Stimulated activated naive CD8-positive, alpha-beta T cell treated with anti-CD3 and anti-CD28 coated beads, Interleukin-15, Interleukin-2, amounts not matched to agents 100 ng/mL and 50 ng/mL, for 24 hours (primary cell): ENCODE measurements around the gene TACR2.

ENCODE experiments used
- H3K27ac Mint-ChIP-seq: one replicate; pipeline ENCODE4 v1.8.0; 2021; ENCODE audit warnings: mild to moderate bottlenecking, mixed read lengths
- H3K27me3 Mint-ChIP-seq: one replicate; pipeline ENCODE4 v1.8.0; 2021; ENCODE audit warnings: mixed read lengths
- H3K36me3 Mint-ChIP-seq: one replicate; pipeline ENCODE4 v1.8.0; 2021; ENCODE audit warnings: low read depth, mixed read lengths
- H3K4me1 Mint-ChIP-seq: one replicate; pipeline ENCODE4 v1.8.0; 2021; ENCODE audit warnings: low read depth, mixed read lengths
- H3K4me3 Mint-ChIP-seq: one replicate; pipeline ENCODE4 v1.8.0; 2021; ENCODE audit warnings: mild to moderate bottlenecking, mixed read lengths
- H3K9me3 Mint-ChIP-seq: one replicate; pipeline ENCODE4 v1.8.0; 2021; ENCODE audit warnings: mixed read lengths

Gene TACR2

DNA sequence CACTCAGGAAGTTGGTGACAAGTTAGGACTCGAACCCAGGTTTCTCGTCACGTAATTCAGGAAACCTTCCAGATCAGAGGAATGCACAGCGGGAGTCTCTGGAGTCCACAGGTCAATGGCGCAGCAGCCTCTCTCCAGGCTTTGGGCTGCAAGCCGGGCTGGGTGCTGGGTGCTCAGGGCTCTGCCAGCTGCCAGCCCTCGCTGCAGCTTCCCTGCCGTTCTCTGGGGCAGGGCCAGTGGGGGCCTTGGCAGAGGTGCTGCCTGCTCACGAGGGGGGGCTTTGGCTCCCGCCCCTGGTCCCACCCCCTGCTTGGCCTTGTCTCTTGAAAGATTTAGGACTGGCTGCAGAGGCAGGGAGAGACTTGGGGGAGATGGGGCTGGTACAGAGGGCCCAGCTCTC lies at the start of gene TACR2:
Gene TACR2 (minus strand): TSS at position 224 of the 400 bp plus-strand sequence. CDS start 595 bp downstream, outside the sequence.
- no peaks in the 10 kb centered on the region for H3K4me1 Mint-ChIP-seq
- no peaks in the 10 kb centered on the region for H3K27me3 Mint-ChIP-seq
- no peak within 1 kb of the TSS for H3K4me3 Mint-ChIP-seq
- H3K9me3 Mint-ChIP-seq = no peaks in the 10 kb centered on the region
- H3K36me3 Mint-ChIP-seq = no peaks in the 10 kb centered on the region
- no peak within 1 kb of the TSS for H3K27ac Mint-ChIP-seq

DNA sequence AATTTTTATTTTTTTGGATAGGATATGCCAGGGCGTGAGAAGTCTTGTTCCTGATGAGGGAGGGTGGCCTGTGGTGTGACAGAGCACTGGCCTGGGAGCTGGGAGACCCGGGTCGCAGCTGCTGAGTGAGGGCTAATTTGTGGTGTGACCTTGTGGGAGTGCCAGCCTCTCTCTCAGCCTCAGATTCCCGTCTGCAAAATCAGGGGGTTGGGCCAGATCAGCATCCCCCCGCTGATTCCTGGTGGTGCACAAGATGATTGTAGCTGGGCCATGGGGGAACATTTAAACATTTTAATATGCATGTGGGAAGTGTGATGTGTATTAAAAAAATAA lies 49.4 kb upstream of the TACR2 start:
- peaks cover 9% of the 10 kb centered on the region for H3K4me1 Mint-ChIP-seq
- H3K9me3 Mint-ChIP-seq = no peaks in the 10 kb centered on the region
- no peak overlapping the region for H3K27ac Mint-ChIP-seq
- no peak overlapping the region for H3K4me3 Mint-ChIP-seq
- H3K36me3 Mint-ChIP-seq = no peaks in the 10 kb centered on the region
- H3K27me3 Mint-ChIP-seq = no peaks in the 10 kb centered on the region

DNA sequence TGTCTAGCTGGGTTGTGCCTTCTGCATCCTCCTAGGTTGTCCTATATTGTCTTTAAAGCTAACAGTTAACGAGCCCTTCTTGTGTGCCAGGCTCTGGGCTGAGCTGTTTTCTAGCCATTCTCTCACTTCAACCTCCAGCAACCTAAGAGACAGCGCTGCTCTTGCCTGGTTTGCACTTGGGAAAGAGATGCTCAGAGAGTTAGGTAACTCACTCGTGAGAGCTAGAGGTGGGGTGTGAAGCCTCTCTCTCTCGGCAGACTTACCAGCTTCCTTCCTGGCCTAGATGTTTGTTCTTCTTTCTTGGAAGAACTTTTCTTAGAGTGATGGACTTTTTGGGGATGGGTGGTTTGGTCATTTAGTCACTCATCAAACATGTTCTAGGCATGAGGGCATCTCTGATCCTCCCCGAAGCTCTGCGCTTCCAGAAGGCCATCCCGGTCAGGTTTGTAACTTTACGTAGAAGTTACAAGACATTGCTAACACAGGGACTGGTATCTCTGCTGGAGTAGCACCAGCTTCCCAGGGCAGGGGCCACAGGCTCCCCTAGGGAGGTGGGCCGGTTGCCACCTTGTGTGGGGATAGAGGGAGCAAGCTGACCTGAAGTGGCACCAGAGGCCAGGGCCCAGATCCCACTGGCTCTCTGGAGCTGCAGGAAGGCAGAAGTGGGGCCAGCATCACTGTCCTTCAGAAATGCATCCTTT lies 48.9 kb upstream of the TACR2 start:
- Mint-ChIP-seq H3K27me3 (no peaks in the 10 kb centered on the region), H3K4me1 (peaks cover 9% of the 10 kb centered on the region), H3K36me3 (no peaks in the 10 kb centered on the region), H3K27ac (no peak overlapping the region), H3K4me3 (no peak overlapping the region), H3K9me3 (no peaks in the 10 kb centered on the region)

DNA sequence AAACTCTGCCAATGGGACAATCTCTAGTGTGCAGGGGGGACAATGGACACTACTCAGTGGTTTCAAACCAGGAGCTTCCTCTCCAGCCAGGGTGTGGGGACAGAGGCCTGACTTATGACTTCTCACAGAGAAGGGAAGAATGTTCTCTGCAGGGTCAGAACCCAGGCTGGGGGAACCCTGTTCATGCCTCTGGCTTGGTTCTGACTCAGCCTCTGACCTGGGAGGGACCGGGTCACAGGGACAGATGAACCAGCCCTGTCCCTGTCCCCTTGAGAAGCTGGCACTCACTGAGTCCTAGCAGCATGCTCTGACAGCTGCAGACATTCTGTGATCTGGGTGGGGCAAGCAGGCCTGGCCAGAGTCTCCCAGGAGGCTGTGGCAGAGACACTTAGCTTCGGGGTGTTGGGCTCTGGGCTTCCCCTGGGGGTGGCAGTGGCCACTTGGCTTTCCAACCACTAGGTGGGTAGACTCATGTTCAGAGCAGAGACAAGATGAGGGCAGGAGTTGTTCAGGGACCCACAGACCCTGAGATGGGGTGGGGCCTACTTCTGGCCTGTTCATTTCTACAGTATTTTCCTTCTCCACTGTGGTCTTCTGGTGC lies 48.2 kb upstream of the TACR2 start:
- Mint-ChIP-seq H3K4me3 (no peak overlapping the region), H3K36me3 (no peaks in the 10 kb centered on the region), H3K27ac (peak overlapping the region; percentile 63)

DNA sequence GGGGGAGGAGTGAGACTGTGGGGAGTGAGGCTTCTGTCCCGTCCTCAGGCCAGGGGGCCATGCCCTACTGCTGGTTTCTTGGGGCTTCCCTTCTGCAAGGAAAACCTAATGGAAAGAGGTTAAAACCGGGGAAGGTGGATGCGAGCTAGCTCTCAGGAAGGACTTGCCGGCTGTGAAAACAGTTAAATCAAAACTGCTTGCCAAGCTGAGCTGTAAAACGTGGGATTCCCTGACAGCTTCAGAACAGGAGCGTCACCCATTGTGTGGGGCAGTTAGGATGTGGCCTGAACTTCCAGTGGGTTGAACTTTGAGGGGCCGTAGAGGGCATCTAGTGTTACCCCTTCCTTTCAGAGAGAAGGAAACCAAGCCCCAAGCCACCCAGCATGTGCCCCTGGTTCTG lies 47.7 kb upstream of the TACR2 start:
- H3K27ac Mint-ChIP-seq = no peak overlapping the region
- H3K4me1 Mint-ChIP-seq = peaks cover 9% of the 10 kb centered on the region
- no peak overlapping the region for H3K4me3 Mint-ChIP-seq
- H3K9me3 Mint-ChIP-seq = no peaks in the 10 kb centered on the region
- no peaks in the 10 kb centered on the region for H3K27me3 Mint-ChIP-seq
- H3K36me3 Mint-ChIP-seq = no peaks in the 10 kb centered on the region

More for the DNA sequence above, 48.2 kb upstream of the TACR2 start:
- H3K9me3 Mint-ChIP-seq = no peaks in the 10 kb centered on the region
- no peaks in the 10 kb centered on the region for H3K27me3 Mint-ChIP-seq
- peaks cover 9% of the 10 kb centered on the region for H3K4me1 Mint-ChIP-seq

DNA sequence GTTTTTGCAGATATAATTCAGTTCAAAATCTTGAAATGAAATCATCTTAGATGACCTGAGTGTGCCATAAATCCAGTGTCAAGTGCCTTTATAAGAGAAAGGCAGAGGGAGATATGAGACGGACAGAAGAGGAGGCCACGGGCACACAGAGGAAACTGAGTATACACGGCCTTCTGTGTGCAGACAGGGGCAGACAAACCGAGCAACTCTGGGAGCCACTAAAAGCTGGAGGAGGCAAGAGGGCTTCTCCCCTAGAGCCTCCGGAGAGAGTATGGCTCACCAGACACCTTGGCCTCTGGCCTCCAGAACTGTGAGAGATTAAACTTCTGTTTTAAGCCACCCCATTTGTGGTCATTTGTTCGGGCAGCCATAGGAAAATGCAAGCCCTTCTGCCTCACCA lies 47.2 kb upstream of the TACR2 start:
- no peaks in the 10 kb centered on the region for H3K27me3 Mint-ChIP-seq
- no peak overlapping the region for H3K27ac Mint-ChIP-seq
- peaks cover 9% of the 10 kb centered on the region for H3K4me1 Mint-ChIP-seq
- H3K4me3 Mint-ChIP-seq = no peak overlapping the region
- no peaks in the 10 kb centered on the region for H3K9me3 Mint-ChIP-seq
- no peaks in the 10 kb centered on the region for H3K36me3 Mint-ChIP-seq

DNA sequence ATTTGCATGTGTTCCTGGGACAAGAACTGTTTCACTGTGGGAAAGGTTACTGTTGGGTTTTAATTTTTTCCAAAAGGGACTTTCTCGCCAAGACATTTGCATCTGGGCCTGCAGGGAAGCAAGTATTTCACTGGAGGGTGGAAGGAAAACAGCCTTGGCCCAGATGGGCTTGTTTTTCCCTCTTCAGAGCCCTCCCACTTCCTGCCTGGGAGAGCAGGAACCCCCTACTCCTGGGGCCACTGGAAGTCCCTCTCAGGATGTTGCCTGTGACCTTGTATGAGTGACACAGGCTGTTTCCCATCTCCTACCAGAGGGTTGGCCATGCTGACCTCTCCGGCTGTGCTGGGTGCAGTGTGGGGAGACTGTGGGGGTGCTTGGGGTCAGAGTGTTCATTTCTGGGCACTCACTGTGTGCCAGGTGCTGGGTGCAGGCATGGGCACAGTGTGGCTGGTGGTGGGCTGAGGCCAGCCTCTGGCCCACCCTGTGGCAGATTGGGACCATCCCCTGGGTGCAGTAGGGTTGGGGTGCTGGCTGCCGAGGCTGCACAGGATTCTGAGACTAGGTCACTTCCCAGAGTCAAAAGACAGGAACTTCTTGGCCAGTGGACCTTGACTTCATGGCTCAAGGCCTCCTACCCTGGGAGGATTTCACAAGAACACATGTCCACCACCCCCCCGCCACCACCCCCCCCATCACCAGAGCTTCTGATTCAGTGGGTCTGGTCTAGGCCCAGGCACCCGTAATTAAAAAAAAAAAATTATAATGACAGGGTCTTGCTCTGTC lies 44.7 kb upstream of the TACR2 start:
- no peaks in the 10 kb centered on the region for H3K9me3 Mint-ChIP-seq
- H3K4me1 Mint-ChIP-seq = peaks cover 16% of the 10 kb centered on the region
- H3K27me3 Mint-ChIP-seq = no peaks in the 10 kb centered on the region
- H3K4me3 Mint-ChIP-seq = no peak overlapping the region
- H3K36me3 Mint-ChIP-seq = no peaks in the 10 kb centered on the region
- no peak overlapping the region for H3K27ac Mint-ChIP-seq

DNA sequence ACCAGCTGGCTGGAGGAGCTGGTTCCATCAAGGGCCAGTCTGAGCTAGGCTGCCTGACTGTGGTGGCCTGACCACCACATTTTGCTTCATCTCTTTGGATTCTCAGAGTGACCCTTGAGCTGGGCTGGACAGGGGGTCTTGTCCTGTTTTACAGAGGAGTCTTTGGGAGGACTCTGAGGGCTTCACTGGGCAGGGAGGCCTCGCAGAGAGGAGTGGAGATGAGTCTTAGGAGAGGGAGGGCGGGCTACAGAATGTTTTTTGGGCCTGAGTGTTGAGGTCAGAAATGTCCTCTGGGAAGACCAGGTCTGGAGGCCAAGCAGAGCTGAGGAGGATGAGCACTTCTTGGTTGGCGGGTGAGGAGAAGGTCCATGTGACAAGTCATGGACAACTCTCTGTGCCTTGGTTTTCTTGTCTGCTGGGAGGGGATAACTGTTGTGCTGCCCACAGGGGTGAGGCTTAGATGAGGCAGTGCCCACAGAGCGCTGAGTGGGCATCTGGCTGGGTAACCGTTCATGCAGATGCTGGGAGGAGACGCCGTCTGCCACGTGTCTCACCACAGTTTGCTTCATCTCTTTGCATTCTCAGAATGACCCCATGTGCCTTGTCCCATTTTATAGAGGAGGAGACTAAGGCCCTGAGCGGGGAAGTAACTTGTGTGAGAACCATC lies 44.0 kb upstream of the TACR2 start:
- Mint-ChIP-seq H3K36me3 (no peaks in the 10 kb centered on the region), H3K27ac (no peak overlapping the region), H3K9me3 (no peaks in the 10 kb centered on the region), H3K4me3 (no peak overlapping the region), H3K27me3 (no peaks in the 10 kb centered on the region), H3K4me1 (peaks cover 16% of the 10 kb centered on the region)

DNA sequence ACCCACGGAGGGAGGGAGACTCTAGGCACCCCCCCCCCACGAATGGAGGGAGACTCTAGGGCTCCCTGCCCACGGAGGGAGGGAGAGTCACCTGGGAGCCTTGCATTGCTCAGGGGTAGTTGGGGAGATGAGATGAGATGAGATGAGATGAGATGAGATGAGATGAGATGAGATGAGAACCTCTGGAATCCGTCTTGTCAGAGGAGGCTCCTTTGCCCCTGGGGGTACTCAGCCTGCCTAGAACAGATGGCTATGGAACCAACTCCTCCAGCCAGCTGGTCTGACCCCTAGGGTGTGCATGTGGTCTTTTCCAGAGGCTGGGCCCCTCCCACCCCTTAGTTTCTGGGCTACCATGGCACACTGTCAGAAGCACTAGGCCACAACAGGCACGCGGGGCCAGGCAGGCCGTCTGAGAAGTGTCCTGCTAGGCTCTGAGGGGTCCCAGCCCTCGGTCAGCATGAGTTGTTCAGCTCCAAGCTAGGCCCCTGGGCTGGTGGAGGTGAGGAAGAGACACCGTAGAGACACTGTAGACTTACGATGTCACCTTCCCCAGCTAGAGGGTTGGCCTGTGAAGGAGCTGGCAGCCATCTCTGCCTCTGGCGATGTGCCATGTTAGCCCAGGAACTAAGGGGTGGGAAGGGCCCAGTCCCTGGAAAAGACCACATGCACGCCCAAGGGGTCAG lies 43.3 kb upstream of the TACR2 start:
- Mint-ChIP-seq H3K27ac (no peak overlapping the region), H3K4me3 (no peak overlapping the region), H3K9me3 (no peaks in the 10 kb centered on the region), H3K36me3 (no peaks in the 10 kb centered on the region), H3K27me3 (no peaks in the 10 kb centered on the region), H3K4me1 (peaks cover 10% of the 10 kb centered on the region)

DNA sequence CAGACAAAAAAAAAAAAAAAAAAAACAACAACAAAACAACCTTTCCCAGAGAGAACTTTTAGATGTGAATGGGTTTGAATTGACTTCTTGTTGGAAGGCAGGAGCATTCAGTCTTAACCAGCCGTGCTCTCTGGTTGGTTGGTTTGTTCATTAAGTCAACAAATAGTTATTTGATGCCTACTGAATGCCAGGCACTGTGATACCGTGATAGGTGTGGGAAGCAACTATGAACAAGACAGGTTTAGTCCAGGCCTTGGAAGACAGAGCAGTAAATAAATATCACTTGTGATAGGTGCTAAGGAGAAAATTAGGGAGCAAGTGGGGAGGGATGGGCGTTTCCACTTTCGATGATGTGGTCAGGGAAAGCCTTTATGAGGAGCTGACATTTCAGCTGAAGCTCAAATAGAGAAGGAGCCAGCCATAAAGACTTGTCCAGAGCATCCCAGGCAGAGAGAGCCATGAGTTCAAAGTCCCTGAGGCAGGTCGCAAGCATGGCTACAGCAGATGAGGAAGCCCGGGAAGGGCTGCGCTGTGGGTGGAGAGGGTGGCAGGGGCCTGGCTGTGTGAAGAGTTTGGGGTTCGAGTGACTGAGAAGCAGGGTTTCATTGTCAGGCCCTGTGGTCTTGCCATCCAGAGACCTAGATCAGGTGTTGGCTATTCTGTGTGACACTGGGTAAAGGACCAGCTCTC lies 42.5 kb upstream of the TACR2 start:
- Mint-ChIP-seq H3K4me3 (no peak overlapping the region), H3K9me3 (no peaks in the 10 kb centered on the region), H3K4me1 (peaks cover 7% of the 10 kb centered on the region), H3K27ac (no peak overlapping the region), H3K36me3 (no peaks in the 10 kb centered on the region), H3K27me3 (no peaks in the 10 kb centered on the region)

DNA sequence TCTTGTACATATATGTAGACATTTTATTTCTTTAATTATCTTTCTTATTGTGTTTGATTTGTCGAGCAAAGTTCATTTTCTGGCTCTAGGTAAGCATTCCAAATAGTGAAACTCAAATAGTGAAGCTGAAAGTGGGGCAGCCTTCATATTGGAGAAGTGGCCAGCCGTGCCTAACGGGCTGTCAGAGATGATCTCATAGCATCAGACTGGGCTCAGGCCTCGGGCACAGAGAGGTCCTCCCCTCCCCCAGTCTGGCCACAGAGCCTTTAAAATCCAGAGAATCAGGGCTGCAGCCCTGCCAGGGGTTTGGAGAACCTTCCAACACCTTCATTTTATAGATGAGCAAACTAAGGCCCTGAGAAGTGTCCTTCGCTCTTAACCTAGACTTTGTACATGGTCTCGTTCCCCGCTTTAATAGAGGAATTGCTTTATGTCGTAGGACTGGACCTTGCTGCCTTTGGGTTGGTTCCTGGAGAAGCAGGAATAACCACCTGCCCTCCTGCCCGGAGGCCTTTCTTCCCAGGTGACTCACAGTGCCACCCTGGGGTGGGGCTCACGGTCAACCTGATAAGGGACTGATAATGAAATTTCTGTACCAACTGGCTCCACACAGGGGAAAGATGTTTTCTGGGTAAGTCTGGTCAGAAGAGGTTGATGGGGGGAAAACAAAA lies 41.8 kb upstream of the TACR2 start:
- H3K27ac Mint-ChIP-seq = no peak overlapping the region
- no peaks in the 10 kb centered on the region for H3K36me3 Mint-ChIP-seq

DNA sequence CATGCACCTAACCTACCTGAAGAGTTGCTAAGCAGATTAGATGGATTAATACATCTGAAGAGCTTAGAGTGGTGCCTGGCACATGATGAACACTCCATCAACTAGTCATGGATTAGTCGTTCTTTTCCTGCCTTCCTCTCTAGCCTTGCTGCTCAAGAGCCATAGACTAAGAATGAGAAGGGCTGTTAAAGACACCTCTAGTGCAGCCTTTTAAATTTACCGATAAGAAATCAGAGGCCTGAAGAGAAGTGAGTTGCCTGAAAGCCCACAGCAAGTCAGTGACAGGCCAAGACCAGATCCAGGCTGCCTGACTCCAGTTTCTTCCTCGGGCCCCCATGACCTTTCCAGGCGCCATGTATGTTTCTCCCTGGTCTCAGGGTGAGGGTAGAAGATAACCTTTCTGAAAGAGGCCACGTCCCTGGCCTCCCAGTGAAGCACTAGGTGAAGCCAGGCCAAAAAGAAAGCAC lies 41.1 kb upstream of the TACR2 start:
- H3K9me3 Mint-ChIP-seq = no peaks in the 10 kb centered on the region
- H3K27ac Mint-ChIP-seq = no peak overlapping the region
- peaks cover 7% of the 10 kb centered on the region for H3K27me3 Mint-ChIP-seq
- H3K4me3 Mint-ChIP-seq = no peak overlapping the region
- peaks cover 7% of the 10 kb centered on the region for H3K4me1 Mint-ChIP-seq
- H3K36me3 Mint-ChIP-seq = no peaks in the 10 kb centered on the region

More for the DNA sequence above, 41.8 kb upstream of the TACR2 start:
- peaks cover 1% of the 10 kb centered on the region for H3K27me3 Mint-ChIP-seq
- H3K9me3 Mint-ChIP-seq = no peaks in the 10 kb centered on the region
- no peak overlapping the region for H3K4me3 Mint-ChIP-seq
- H3K4me1 Mint-ChIP-seq = peaks cover 7% of the 10 kb centered on the region

DNA sequence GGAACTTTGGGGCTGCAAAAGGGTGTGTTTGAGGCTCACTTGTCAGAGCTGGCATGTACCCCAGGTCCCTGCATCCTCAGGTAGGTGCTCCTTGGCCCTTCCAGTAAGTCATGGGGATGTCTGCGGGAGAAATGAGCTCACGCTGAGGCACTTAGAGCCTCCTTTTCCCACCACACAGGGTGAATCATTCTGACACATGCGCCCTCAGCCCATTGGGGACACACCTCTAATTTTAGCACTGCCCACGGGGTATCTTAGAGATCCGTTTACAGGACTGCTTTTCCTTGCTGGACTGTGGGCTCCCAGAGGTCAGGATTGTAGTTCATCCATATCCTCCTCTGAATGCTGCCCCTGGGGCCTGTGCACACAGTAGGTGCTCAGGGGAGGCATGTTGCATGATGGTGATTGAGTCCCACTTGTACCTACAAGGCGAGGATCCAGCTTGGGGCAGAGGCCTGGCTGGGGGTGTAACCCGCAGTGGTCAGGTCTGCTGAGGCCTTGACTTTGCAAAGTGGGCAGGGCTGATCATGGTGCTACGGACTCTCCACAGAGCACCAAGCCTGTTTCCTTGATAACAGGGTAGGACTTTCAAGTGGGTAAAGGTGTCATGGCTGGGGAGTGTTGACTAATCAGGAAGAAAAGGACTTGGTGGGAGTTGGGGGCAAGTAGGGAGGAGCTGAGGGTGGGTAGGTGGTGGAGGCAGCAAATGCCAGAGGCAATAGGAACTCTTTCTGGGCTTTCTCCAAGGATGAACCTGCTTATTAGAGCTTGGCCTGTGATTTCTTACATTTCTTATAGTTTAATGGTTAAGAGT lies 40.4 kb upstream of the TACR2 start:
- Mint-ChIP-seq H3K27me3 (peaks cover 13% of the 10 kb centered on the region), H3K27ac (no peak overlapping the region), H3K36me3 (no peaks in the 10 kb centered on the region), H3K9me3 (no peaks in the 10 kb centered on the region), H3K4me3 (no peak overlapping the region), H3K4me1 (peaks cover 11% of the 10 kb centered on the region)
